ENCODE results near the gene KTN1. TPM values are rescaled to one million over a fixed set of nuclear protein-coding genes. Genes with fewer than 3 reads are reported as not detected.

KTN1 gene
- polyA plus RNA-seq, 3 donors = 4.6 to 31.4 (median 17.9) TPM

DNA sequence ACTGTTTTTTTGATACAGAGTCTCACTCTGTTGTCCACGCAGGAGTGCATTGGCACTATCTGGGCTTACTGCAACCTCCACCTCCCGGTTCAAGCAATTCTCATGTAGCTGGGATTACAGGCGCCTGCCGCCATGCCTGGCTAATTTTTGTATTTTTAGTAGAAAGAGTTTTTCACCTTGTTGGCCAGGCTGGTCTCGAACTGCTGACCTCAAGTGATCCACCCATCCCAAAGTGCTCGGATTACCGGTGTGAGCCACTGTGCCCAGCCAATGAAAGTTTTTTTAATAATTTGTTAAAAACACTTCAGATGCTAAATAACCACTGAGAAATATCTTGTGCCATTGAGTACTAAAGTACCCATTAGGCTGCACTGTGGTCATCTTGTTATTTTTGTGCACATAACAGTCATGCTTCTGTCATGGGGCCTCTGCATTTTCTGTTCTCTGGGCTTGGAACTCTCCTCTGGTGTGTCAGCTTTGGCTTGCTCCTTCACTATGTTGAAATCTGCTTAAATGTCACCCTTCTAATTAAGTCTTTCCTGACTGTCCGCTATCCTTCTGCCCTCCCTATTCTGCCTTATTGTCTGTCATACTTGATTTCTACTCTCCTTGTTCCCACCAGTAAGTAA lies 105.1 kb downstream of the KTN1 start:
- Mint-ChIP-seq H3K4me1 (no peaks in the 10 kb centered on the region), H3K4me3 (no peak overlapping the region), H3K27me3 (ENCODE audit: low read depth in 3 of 3) (no peaks in the 10 kb centered on the region), H3K36me3 (peaks cover 49 to 71% of the 10 kb centered on the region in 2 donors), H3K27ac (peak overlapping the region in 1 of 7 donors; percentile 57), H3K9me3 (peaks cover 0 to 2% (median 0%) of the 10 kb centered on the region in 7 donors)
- Histone ChIP-seq H3K79me2 (ENCODE audit: insufficient read depth, low read length) (no peaks in the 10 kb centered on the region), H2AFZ (ENCODE audit: insufficient read depth, low read depth, low read length, poor library complexity, severe bottlenecking) (no peak overlapping the region), H4K20me1 (ENCODE audit: insufficient read depth, low read length) (no peaks in the 10 kb centered on the region), H3K9me3 (replicated peaks in 1 of 2; ENCODE audit: control insufficient read depth in 1 of 2, insufficient read depth in 1 of 2, low read length in 2 of 2) (no peaks in the 10 kb centered on the region), H3K9ac (ENCODE audit: insufficient read depth, low read length, poor library complexity, severe bottlenecking) (no peak overlapping the region), H3K27me3 (ENCODE audit: control insufficient read depth in 2 of 2, insufficient read depth in 2 of 2, low read length in 2 of 2) (no peaks in the 10 kb centered on the region), H3K4me3 (replicated peaks in 1 of 3; ENCODE audit: low read depth in 2 of 3, low read length in 3 of 3) (no peak overlapping the region), H3K27ac (ENCODE audit: low read depth in 1 of 2, low read length in 2 of 2) (no peak overlapping the region), H3K4me1 (ENCODE audit: control insufficient read depth in 1 of 2, insufficient read depth in 2 of 2, low read length in 2 of 2) (no peaks in the 10 kb centered on the region), H3K36me3 (replicated peaks in 1 of 2; ENCODE audit: control insufficient read depth in 1 of 2, insufficient read depth in 2 of 2, low read length in 2 of 2) (peaks cover 43 to 79% of the 10 kb centered on the region in 2 donors), H3K4me2 (replicated peaks; ENCODE audit: extremely low read depth, low read length, poor library complexity, severe bottlenecking) (no peak overlapping the region)
- intact Hi-C loops (cut with micrococcal nuclease) = no loop called here
- 100% methylated on average over 2 of the region's 8 CpGs for WGBS (ENCODE audit: insufficient coverage)
- TF ChIP-seq, protein P1, sequence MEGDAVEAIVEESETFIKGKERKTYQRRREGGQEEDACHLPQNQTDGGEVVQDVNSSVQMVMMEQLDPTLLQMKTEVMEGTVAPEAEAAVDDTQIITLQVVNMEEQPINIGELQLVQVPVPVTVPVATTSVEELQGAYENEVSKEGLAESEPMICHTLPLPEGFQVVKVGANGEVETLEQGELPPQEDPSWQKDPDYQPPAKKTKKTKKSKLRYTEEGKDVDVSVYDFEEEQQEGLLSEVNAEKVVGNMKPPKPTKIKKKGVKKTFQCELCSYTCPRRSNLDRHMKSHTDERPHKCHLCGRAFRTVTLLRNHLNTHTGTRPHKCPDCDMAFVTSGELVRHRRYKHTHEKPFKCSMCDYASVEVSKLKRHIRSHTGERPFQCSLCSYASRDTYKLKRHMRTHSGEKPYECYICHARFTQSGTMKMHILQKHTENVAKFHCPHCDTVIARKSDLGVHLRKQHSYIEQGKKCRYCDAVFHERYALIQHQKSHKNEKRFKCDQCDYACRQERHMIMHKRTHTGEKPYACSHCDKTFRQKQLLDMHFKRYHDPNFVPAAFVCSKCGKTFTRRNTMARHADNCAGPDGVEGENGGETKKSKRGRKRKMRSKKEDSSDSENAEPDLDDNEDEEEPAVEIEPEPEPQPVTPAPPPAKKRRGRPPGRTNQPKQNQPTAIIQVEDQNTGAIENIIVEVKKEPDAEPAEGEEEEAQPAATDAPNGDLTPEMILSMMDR (IDR thresholded peaks at IDR 0.05) = no peak
- DNase-seq = no peak

DNA sequence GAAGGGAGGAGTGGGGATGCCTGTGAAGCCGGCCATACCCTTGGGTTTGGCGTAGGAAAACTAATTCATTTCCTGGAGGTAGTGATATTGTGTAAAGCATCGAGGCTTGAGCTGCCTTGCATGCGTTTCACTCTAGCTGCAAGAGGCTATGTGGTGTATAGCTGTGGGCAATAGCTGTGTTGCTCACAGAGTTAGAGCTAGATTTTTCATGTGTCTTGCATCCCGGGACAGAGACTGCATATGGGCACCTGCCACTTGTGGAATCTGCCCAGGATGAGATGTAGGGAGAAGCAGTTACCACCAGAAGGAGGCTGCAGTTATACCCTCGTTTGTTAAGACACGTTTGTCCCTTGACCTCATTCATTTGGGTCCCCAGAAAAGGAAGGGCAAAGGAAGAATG lies 106.7 kb downstream of the KTN1 start:
- Mint-ChIP-seq H3K27me3 (ENCODE audit: low read depth in 3 of 3) (no peaks in the 10 kb centered on the region), H3K4me3 (no peak overlapping the region), H3K36me3 (peaks cover 37 to 58% of the 10 kb centered on the region in 2 donors), H3K27ac (no peak overlapping the region), H3K9me3 (peaks cover 0 to 2% (median 0%) of the 10 kb centered on the region in 7 donors), H3K4me1 (no peaks in the 10 kb centered on the region)
- Histone ChIP-seq H3K79me2 (ENCODE audit: insufficient read depth, low read length) (no peaks in the 10 kb centered on the region), H3K27ac (ENCODE audit: low read depth in 1 of 2, low read length in 2 of 2) (no peak overlapping the region), H3K27me3 (ENCODE audit: control insufficient read depth in 2 of 2, insufficient read depth in 2 of 2, low read length in 2 of 2) (no peaks in the 10 kb centered on the region), H3K36me3 (replicated peaks in 1 of 2; ENCODE audit: control insufficient read depth in 1 of 2, insufficient read depth in 2 of 2, low read length in 2 of 2) (peaks cover 27 to 63% of the 10 kb centered on the region in 2 donors), H3K4me3 (replicated peaks in 1 of 3; ENCODE audit: low read depth in 2 of 3, low read length in 3 of 3) (no peak overlapping the region), H3K4me2 (replicated peaks; ENCODE audit: extremely low read depth, low read length, poor library complexity, severe bottlenecking) (no peak overlapping the region), H3K9me3 (replicated peaks in 1 of 2; ENCODE audit: control insufficient read depth in 1 of 2, insufficient read depth in 1 of 2, low read length in 2 of 2) (no peaks in the 10 kb centered on the region), H4K20me1 (ENCODE audit: insufficient read depth, low read length) (no peaks in the 10 kb centered on the region), H3K4me1 (ENCODE audit: control insufficient read depth in 1 of 2, insufficient read depth in 2 of 2, low read length in 2 of 2) (no peaks in the 10 kb centered on the region), H2AFZ (ENCODE audit: insufficient read depth, low read depth, low read length, poor library complexity, severe bottlenecking) (no peak overlapping the region), H3K9ac (ENCODE audit: insufficient read depth, low read length, poor library complexity, severe bottlenecking) (no peak overlapping the region)
- intact Hi-C loops (cut with micrococcal nuclease) = no loop called here
- DNase-seq = no peak
- WGBS (ENCODE audit: insufficient coverage) = 100% methylated on average over 7 of the region's 7 CpGs
- TF ChIP-seq, protein P1 (IDR thresholded peaks at IDR 0.05) = no peak

All from CD14-positive monocyte (primary cell).